Measurements from ENCODE around the gene CHMP1A.

The CHMP1A gene

GRCh38 chr16:89623511-89624261 is 33.8 kb downstream of the CHMP1A start:
- no peak for DNase-seq

GRCh38 chr16:89621698-89622409 is 35.7 kb downstream of the CHMP1A start:
- DNase-seq, result no peak

DNA sequence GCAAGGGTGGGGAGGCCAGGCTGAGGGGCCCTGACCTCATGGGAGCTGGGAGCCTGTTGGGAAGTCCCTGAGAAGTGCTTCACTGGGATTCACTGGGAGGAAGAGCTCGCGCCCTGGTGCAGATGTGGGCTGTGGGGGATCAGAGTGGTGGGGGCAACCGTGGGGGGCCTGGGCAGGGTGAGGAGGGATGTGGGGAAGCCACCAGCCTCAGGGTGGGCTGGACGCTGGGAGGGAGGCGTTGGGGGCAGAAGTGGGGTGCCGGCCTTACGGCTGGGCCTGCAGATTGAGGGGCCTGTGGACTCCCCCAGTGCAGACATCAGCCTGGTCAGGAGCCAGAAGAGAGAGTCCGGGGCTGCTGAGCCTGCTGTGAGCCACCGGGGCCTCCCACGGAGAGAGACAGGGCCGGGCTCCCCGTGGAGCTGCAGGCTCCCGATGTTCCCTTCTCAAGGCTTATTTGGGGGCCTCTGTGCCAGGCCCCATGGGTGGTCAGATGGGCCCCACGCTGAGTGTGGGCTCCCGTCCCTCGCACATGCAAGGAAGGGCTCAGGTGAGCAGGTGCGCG is 36.3 kb downstream of the CHMP1A start:
- DNase-seq, result no peak

GRCh38 chr16:89620406-89620841 is 37.1 kb downstream of the CHMP1A start:
- DNase-seq, result no peak

DNA sequence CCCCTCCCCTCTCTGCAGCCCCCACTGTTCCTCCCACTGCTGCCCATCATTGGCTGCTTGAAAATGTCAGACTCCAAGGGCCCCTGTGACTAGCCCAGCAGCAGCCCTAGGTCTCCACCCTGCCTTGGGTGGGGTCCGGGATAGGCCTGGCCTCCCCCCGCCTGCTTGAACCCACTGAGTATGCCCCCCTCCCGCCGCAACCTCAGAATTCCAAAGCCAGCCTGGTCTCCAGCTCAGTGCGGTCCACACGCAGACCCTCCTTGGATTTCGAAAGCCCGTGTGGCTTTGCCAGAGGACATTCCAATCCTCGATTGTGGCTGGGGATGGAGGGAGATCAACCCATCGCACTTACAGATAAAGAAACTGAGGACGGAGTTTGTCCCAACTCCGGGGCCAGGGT is 37.7 kb downstream of the CHMP1A start:
- DNase-seq, result no peak

GRCh38 chr16:89618109-89618998 is 39.2 kb downstream of the CHMP1A start:
- no peak for DNase-seq

DNA sequence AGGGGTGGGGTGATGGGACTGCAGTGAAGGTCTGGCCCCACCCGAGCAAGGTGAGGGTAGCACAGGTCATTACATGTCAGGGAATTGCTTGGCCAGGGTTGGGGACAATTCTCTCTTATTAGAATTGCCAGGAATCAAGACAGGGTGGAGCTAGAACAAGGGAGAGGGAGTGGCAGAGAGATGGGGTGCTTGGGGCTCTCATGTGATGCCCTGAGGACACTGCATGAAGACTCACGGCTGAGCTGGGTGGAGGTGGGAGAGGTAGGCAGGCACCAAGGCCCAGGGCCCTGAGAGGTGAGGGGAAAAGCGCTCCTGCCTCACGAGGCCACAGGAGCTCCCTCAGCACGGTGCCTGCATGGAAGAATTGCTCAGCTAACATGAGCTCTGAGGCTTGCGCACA is 40.5 kb downstream of the CHMP1A start:
- no peak for DNase-seq

DNA sequence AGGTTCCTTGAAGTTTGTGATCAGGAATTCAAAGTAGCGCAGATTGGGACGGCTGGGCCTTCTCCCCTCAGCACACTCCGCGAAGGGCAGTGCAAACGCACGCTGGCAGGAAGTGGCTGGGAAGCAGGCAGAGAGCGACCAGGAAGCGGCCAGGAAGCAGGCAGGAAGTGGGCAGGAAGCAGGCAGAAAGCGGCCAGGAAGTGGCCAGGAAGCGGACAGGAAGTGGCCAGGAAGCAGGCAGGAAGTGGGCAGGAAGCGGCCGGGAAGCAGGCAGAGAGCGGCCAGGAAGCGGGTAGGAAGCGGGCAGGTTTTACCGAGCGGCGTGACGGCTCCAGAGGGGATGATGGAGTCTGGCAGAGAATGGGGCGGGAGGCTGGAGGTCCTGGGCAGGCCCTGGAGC is 40.9 kb downstream of the CHMP1A start:
- DNase-seq, result no peak

DNA sequence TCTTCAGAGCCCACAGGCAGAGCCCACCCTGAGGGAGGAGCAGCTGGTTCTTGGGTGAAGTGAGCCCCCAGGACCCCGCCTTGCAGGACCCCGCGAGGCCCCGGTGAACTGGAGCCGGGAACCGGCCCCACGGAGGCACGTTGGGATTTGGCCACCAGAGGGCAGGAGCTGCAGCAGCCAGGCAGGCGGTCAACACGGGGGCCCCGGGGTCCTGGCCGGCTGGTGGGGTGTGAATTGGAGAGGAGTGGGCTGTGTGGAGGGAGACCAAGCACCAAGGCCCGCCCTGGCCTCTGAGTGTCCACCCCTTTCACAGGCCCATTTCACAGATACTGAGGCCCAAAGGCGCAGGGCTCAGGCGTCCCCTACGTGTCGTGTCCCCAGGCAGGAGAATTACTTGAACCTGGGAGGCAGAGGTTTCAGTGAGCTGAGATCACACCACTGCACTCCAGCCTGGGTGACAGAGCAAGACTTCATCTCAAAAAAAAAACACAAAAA is 41.9 kb downstream of the CHMP1A start:
- peak; percentile 35 for DNase-seq

DNA sequence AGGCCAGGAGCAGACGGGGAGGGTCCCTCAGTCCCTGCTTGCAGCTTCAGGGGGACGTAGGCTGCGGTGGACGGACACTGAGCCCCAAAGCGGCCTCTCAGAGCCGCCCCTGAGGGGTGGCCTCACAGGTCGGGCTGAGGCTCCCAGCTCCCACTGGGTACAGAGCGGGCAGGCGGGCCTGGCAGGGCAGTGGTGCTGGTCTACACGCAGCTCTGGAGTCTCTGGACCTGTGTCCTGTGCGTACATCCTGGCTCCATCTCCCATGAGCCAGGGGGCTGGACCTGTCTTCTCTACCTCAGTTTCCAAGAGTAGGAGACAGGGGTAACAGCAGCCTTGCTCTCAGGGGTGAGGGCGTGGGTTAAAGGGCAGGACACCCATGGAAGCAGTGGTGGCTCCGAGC is 42.3 kb downstream of the CHMP1A start:
- DNase-seq, result no peak

DNA sequence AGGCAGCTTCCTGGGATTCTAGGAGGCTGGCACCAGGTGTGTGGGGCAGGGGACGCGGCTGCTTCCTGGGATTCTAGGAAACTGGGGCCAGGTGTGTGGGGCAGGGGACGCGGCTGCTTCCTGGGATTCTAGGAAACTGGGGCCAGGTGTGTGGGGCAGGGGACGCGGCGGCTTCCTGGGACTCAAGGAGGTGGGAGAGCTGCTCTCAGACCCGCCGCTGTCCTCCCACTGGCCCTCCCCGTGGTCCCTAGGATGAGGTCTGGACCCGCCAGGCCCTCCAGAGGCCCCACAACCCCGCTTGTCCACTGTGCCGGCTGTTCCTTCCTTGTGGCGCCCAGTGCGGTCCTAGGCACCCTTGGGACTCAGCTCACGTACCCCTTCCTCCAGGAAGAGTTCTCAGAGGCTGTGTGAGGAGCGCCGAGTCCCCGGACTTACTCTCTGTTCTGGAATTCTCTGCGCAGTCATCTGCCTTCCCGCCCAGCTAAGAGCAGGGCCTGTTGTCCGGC is 43.5 kb downstream of the CHMP1A start:
- DNase-seq, result no peak

DNA sequence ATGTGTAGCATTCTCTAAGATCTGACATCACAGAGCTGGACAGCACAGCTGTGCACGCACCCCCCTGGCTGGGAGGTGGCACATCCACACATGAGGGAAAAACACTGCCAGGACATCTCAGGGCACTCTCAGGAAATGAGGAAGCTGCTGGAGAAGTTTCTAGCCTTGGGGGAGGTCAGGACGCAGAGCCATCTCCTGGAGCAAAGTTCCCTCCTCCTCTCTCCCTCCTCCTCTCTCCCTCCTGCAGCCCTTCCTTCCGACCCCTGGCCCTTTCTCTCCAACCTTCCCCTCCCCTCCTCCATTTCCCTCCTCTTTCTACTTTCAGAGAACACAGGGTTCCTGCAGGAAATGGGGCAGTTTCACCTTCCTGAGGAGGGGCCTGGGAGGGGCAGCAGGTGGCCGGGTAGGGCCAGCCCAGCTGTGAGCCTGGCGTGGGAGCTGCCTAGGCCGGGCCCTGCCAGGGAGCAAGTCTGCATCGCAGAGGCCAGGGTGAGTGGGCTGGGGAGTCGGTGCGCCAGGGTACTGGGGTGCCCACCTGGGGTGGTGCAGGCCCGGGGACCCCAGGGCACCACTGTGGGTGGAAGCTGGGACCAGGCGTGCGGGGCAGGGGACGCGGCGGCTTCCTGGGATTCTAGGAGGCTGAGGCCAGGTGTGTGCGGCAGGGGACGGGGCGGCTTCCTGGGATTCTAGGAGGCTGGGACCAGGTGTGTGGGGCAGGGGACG is 44.1 kb downstream of the CHMP1A start, which contains the start of gene DPEP1:
Gene DPEP1 (plus strand): TSS at position 412 of the 723 bp plus-strand sequence. CDS start 16,769 bp downstream, outside the sequence.
- no peak for DNase-seq

GRCh38 chr16:89612415-89613166 is 44.9 kb downstream of the CHMP1A start:
- DNase-seq, result peak; percentile 69

DNA sequence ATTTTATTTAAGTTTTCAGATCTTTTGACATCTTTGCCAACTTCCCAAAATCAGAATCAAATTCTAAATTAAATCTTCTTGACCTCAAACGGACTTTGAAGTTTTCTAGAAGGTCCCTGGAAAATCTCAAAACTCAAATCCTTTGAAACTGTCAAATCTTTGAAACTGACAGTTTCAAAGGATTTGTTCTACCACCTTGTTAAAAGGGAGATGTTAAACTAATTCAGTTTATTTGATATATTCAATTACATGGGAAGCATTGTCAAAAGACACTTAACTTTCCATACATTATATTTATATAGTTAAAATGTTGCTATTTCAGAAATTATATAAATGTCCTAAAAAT is 47.4 kb downstream of the CHMP1A start:
- DNase-seq, result no peak

- DNase-seq, result no peak
Observed at GRCh38 chr16:89607937-89608740, 49.4 kb downstream of the CHMP1A start.

- DNase-seq, result no peak
Observed at GRCh38 chr16:89607453-89607852, 50.1 kb downstream of the CHMP1A start.

DNA sequence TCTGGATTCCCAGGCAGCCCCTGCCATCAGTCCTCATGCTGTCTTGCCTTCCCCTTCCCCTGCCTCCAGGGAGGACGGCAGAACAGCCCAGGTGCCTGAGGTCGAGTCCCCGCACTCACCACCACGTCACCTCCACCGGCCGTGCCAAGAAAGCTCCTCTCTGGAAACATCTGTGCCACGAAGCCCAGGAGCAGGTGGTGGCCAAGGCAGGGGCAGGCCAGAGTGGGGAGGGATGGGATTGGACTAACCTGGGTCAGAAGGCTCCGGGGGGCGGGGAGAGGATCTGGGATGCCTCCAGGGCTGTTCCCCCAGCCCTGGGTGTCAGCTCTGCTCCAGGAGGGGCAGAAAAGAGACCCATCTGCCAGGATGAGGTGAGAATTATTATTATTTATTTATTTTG is 51.5 kb downstream of the CHMP1A start:
- DNase-seq, result peak; percentile 36

DNA sequence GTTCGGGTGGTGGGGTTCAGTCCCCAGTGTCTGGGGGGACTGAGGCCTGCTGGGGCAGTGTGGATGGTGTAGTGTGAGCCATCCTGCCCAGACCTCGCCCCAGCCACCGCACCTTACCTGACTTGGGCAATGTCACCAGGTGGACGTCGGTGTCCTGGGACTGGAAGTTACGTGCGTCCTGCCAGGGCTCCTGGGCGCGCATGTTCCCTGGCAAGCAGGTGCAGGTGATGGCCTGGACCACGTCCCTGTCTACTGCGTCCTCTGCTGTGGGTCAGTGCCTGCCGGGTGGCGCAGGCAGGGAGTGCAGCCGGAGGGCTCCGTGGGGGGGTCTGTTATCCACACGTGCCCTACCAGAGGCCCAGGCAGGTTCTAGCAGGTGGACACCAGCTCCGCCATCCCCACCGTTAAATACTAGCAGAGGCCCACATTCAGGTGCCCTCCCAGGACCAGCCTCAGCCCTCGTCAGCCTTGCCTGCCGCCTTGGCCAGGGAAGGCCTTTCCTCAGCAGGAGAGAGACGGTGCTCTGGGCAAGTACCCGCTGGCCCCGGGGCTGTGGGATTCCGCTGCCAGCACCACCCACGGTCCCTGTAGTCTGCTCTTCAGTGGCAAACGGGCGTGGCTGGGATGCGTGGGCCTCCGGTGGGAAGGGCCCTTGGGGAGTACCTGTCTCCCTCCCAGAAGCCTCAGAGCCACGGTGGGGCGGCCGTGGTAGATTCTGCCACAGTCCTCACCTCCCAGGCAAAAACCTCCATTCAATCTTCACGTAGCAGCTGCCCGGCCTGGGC is 52.1 kb downstream of the CHMP1A start:
- no peak for DNase-seq

DNA sequence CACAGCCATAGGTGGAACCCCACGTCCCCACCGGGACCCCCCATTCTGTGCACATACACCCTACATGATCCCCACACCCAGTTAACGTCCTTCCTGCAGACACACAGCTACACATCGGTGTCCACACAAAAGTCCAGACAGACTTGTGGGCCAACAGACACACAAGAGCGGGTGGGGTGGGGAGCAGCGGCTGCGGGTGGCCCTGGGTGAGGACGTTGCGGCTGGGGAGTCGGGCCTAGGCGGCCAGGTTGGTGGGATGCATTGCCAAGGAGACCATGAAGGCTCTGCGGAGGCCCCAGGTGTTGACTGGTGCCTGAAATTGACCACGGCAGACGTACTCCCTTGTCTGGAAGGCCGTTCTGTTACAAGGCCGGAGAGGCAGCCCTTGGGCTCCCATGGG is 52.7 kb downstream of the CHMP1A start:
- no peak for DNase-seq

All from NCI-H82 (cell line).